SHP77 treated with DMSO at 0.1 percent for 48 hours (cell line): ENCODE results near the gene REL.
"Not testable (repeated sequence)": the region's sequence is repeated elsewhere in the genome, so short reads cannot be mapped to it uniquely, and the experiment has no call there.

Experiments
- DNase-seq: peaks from one replicate; lab custom pipeline; 2025; lab: John Stamatoyannopoulos, UW

REL gene

DNA sequence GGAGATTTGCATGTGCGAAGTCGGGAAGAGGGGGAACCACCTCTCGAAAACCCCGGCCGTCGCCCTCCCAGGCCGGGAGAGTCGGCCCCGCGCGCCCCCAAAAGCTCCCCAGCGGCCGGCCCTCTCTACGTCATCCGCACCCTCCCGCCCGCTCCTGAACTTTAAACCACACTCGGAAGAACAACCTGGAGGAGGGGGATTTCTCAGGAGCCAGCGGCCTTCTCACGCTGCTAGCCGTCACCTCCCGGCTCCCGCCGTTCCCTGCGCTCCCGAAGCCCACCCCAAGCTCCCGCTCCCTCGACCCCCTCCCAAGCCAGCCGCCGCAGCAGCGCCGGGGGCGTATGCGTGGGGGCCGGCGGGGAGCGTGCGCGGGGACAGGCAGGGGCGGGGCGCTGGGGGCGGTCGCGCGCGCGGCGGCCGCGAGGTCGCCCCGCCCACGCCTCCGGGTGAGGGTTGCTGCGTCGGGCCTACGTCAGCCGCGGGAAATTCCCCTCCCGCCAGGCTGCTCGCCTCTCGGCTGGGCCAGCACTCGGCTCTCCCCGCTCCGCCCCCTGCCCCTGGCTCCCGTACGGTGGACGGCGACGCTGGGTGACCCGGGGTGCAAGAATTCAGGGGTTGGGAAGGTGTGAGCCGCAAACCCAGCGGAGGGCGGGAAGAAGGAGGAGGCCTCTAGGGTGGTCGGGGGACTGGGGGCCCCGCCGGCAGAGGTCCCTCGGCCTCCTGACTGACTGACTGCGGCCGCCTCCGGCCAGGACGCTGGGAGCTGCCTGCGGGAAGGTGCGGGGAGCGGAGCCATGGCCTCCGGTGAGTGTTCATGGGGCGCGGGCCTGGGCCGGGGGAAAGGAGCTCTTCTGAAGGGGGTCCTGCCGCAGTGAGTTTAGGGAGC, at the start of gene REL:
Gene REL (plus strand): TSS at position 528 of the 886 bp plus-strand sequence. CDS start 267 bp downstream, at position 795.
- DNase-seq = peak; percentile 82

DNA sequence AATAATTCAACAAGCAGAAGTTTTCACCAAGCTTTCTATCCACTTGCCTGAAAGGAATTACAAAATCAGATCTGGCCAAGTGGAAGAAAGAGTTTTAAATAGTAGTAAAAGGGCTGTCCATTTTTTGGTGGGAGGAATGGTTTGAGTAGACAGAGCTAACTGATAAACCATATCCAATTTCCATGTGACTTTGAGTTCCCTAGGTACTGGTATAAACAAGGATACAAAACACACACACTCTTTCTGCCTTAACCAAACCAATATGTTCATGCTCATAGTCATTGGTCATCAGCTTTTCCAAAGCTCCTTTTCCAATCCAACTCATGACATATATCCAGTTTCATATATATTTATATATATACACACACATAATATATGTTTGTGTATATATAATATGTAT, 49.5 kb upstream of the REL start:
- DNase-seq = no peak

DNA sequence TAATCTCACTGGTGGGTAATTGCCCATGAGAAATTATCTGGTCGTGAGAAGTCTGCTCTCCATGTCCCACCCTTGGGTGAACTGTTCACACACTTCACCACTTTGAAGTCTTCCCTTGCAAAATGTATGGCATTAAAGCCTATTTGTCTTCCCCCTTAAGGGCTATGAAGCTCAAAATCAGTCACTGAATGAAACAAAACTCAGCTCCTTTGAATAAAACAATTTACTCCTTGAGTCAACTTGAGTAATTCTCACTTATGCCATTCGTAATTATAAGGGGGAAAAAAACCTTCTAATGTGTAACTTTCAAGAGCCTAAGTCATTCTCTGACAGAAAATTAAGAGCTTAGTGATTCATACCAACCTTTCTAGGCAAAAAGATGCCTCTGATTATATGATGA, 48.8 kb upstream of the REL start:
- no peak for DNase-seq

DNA sequence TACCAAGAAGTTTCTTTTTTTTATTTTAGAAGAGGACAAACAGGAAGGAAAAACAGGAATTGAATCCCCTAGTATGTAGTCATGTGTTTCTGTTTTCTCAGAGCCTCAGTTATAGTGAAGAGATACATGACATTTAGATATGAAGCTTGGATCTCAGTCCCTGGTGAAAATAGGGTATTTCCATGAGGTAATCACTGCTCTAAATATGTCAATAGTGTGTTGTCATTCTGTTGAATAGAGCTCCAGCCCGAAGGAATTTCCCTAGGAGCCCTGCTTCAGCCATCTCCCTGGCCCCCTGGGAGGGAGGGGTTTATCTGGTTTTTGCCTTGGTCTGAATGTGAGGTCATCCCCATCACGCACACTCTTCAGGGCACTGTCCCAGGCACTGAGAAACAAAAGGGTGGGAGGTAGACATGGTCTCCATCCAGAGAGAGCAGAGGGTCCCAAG, 47.1 kb upstream of the REL start:
- DNase-seq = no peak

DNA sequence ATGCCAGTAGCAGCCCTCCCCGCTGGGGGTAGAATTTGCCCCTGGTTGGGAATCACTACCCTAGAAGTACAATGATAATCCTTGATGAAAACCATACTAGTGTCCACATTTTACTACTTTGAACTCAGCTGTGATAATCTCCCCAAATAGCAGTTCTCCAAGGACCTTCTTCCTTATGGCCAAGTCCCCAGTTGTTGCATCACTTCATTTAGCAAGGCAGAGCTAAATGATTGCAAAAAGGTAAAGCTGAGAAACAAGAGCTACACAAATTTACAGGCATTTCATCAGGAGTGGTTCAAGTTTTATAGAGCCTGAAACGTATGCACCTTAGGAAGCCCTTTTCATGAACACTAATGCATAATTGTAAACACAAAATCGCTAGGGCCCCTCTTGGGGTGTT, 44.9 kb upstream of the REL start:
- no peak for DNase-seq

DNA sequence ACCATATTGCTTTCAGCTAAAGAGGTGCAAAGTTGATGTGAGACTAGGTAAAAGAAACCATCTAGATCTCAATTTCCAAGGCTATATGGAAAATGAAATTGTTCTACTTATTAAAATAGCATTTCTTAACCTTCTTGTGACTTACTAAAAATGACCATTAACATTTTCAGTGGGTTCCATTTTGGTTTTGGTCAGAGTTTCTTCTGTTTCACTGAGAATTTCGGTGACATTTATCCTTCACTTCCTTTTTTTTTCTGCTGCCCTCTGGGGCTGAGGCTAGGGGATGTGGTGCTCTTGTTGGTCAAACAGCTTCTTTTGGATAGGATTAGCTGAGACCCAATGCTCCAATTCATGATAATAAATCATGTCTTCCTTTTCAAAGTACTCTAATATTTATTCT, 44.3 kb upstream of the REL start:
- no peak for DNase-seq

DNA sequence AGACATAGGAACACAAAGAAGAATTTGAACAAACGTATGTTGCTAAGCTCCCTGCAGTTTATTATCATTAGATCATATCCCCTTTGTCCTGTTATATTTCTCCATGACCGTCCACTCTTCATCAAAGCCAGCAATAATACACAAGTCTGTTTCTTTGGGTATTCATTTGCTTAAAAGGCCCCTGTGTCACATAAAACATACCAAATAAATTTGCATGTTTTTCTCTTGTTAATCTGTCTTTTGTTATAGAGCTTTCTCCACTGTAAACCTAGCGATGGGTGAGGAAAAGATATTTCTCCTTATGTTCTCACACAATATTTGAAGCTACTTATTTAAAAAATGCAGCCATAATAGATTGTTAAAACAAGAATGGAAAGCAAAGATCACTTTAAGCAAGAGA, 42.9 kb upstream of the REL start:
- DNase-seq = no peak

DNA sequence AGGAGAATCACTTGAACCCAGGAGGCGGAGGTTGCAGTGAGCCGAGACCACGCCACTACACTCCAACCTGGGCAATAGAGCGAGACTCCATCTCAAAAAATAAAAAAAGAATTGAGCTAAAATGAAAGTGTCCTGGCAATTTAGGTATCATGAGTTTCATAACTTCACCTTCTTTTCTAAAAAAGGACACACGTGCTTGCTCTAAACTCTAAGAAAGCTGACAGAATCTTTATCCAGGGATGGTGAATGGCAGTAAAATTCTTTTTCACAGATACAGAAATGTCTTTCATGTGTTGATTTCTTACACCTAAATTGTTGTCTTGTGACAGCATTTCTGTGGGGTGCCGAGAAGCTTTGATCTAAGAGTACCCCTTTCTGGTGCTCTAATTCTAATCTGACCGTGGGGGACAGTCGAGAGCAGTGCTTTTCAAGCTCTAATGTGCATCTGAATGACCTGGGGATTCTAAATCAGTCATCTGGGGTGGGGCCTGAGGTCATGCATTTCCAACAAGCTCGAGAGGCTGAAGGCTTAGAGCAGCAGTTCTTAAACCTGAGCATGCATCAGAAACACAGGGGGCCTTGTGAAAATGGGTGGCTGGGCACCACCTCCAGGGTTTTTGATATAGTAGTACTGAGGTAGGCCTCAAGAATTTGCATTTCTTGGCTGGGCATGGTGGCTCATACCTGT, 42.1 kb upstream of the REL start:
- no peak for DNase-seq

DNA sequence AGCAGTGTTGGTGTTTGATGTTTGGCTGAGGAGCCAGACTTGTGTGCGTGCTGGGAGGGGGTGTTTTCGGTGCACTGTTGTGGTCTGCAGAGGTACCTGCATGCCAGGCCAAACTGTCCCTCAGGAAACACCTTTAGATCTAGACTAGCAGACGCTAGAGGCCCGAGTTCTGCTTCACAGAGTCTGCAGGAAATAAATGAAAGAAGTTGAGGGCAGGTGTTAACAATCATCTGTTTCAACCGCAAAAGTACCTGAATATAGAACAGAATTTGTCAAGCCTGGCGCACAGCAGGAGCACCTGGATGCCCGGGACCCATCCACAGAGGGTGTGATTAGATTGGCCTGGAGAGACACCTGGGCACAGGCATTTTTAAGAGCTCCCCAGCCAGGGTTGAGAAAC, 40.5 kb upstream of the REL start:
- no peak for DNase-seq

DNA sequence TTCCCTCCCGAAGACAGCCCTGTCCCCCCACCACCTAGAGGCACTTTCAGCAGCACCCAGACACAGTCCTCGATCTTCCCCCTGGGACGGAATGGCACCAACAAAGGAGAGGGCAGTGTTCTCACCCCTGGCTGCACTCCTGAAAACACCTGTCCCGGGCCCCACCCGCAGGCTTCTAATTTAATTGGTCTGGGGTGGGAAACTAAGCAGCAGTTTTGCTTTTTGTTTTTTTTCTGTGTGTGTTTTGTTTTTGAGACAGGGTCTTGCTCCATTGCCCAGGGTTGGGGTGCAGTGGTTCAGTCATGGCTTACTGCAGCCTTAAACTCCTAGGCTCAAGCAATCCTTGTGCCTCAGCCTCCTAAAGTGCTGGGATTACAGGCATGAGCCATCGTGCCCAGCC, 38.4 kb upstream of the REL start:
- DNase-seq = no peak

DNA sequence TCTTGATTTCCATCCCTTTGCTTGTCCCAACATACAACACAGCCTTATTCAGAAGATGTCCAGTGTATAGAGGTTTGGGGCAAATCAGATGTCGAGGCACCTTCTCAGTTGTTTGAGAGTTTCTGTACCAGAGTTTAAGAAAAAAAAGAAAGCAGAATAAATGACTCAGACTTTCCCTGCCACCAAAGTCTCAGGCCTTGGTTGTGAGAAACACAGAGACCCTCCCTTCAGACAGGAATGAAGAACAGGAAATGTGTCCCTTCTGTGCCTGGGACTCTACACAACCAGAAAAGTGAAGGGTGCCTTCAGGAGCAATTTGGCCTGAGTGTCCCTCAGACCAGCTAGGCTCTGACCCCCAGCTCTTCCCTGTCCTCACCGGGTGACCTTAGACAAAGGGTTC, 37.3 kb upstream of the REL start:
- no peak for DNase-seq

DNA sequence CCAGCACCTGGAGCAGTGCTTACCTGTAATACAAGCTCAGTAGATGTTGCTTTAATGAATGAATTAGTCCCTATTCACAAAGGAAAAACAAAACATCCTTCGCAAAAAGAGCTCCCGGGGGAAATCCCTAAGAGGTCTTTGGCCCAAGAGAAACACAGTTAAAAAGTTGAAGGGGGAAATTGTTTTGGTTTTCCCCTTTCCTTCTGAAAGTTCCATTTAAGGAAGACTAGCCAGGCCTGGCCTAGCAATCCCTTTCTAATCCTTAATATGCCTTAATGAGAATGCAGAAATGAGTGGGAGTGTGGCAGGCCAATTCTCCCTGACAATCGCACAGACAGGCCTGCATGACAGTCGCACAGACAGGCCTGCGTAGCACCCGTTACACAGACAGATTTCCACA, 33.5 kb upstream of the REL start:
- no peak for DNase-seq

DNA sequence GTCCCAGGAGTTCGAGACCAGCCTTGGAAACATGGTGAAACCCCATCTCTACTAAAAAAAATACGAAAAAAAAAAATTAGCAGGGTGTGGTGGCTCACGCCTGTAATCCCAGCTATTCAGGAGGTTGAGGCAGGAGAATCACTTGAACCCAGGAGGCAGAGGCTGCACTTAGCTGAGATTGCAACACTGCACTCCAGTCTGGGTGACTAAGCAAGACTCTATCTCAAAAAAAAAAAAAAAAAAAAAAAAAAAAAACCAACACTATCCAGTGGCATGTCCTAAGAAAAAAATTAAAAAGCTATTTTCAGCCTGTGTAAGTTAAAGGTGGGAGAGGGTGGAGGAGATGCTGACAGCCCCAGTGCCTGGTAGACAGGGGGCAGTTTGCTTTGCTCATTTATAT, 32.2 kb upstream of the REL start:
- no peak for DNase-seq

DNA sequence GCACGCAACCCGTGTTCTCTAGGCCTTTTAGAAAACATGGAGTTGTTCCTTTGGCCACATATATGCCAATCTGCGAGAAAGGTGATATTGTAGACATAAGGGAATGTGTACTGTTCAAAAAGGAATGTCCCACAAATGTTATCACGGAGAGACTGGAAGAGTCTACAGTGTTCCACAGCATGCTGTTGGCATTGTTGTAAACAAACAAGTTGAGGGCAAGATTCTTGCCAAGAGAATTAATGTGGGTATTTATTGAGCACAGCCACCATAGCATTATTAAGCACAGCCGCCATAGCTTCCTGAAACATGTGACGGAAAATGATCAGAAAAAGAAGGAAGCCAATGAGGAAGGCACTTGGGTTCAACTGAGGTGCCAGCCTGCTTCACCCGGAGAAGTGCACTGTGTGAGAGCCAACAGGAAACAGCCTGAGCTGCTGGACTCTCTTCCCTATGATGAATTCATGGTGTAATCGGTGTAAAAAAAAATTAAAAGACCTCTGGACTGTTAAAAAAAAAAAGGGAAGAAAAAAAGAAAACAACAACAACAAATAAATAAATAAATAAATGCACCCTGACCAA, 29.0 kb upstream of the REL start:
- no peak for DNase-seq

DNA sequence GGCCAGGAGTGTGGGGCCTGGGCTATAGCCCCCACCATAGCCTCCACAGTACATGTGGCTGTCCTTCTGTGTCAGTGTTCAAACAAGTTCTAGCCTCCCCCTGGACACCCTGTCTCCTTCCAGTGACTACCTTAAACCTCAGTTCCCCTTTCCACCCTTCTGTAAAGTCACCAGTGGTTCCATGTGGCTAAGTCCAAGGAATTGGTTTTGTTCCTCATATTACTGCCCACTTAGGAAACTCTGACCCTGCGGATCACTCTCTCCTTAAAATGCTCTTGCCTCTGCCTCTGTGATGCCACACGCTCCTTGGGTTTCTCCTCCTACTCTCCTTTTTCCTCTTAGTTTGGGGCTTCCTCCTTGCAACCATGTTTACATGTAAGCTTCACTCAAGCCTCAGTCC, 27.8 kb upstream of the REL start:
- DNase-seq = no peak

DNA sequence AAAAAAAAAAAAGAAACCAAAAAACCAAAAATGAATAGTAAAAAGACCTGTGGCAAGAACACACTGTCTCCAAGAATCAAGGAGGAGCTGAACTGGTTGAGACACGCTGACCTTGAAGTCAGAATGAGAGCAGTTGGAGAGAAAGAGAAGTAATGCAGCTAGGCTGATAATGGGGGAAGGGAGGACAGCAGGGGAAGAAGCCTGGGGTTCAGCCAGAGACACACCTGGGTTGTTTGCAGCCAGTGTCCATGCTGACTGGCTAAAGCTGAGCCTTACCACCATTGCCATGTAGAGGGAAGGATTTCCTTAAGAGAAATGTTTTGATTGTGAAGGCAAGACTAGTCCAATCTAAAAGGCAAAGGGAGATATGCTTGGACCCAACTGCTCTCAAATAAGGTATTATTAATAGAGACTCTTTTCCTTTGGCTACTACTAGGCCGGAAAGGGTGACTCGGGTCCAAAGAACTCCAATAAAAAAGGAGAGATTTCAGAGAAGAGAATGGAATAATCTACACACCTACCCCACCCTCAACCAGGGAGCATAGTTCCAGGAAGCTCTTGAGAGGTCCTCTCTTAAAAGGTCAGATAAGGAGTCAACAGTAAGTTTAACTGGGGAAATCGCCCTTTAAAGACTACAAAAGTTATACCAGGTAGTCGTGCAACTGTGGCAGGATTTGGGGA, 25.2 kb upstream of the REL start:
- DNase-seq = no peak

DNA sequence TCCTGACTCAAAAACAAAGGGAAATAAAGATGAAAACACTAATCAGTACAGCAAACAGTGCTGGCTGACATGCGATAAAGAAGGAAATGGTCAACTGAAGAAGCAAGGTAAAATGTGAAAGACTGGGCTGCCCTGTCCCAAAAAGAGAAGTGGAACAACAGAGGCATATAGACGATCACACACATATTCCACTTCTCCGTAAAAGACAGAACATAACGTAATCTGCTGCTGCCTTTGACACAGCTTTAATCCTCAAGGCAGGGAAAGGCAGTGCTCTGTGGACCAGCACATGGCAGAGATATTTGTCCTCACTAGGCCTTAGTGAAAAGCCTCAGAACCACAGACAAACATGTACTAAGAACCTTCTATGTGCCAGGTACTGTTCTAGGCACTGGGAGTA, 24.3 kb upstream of the REL start:
- no peak for DNase-seq

DNA sequence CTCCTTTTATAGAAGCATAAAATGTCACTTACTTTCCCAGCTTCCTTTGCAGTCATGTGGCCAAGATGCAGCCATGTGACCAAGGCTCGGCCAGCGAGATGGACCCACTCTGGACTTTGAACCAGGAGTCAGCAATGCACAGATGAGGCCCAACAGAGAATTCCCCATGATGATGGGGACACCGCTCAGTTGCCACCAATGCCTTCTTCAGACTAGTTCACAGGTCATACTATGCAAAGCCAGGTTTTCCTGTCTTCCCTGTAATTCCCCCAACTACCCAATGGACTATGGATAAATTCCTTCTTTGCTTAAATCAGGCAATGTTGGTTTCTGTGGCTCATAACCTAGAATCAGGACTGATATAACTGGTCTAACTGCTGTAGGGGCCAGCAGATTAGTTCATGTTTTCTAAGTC, 22.5 kb upstream of the REL start:
- DNase-seq = no peak

DNA sequence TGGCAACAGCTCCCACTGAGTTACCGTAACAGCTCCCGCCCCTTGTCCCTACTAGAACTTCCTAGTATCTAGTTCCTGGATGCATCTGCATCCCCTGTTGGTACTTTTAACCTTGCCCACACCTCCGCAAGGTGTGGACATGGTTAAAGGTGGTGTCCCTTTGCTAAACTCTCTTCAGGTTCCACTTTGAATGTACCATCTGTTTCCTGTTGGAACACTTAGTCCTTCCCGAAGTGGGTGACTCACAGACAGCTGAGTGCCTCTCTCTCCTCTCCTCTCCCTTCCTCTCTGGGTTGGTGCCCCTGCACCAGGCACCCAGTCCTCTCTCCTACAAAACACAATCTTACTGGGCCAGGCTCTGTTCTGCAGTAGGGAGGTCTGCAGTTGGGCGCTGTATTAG, 19.6 kb upstream of the REL start:
- peak; percentile 39 for DNase-seq

DNA sequence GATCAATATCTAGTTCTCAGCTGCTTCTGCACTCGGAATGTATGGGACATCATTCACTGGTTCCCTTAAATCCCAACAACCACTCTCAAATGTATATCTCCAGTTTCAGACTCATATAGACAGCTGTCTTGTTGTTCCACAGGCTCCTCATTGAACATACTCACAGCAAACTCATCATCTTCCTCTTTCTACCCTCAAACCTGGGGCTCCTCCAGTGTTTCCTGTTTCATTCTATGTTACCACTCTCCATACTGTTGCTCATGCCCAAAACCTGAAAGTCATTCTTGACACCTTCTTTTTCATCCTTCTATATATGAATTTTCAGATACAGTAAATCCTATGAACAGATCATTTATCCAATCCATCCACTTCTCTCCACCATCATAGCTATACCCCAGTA, 18.7 kb upstream of the REL start:
- DNase-seq = no peak

DNA sequence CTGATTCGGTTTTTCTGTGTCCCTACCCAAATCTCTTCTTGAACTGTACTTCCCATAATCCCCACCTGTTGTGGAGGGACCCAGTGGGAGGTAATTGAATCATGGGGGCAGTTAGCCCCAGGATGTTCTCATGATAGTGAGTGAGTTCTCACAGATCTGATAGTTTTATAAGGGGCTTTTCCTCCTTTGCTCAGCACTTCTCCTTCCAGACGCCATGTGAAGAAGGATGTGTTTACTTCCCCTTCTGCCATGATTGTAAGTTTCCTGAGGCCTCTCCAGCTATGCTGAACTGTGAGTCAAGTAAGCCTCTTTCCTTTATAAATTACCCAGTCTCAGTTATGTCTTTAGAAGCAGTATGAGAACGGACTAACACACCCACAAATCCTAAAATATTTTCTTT, 16.0 kb upstream of the REL start:
- DNase-seq = not testable (repeated sequence)

DNA sequence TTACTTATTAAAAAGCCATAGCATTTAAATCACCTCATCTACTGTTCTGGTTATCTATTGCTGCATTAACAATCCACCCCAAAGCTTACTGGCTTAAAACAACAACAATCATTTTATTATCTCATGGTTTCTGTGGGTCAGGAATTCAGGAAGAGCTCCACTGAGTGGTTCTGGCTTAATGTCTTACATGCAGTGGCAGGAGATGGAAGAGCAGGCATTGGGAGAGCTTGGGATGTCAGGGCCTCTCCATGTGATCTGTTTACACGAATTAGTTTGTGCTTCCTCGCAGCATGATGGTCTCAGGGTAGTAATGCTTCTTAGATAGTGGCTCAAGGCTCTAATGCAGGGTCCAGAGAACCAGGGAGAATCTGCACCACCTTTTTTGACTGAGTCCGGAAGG, 14.4 kb upstream of the REL start:
- DNase-seq = no peak

DNA sequence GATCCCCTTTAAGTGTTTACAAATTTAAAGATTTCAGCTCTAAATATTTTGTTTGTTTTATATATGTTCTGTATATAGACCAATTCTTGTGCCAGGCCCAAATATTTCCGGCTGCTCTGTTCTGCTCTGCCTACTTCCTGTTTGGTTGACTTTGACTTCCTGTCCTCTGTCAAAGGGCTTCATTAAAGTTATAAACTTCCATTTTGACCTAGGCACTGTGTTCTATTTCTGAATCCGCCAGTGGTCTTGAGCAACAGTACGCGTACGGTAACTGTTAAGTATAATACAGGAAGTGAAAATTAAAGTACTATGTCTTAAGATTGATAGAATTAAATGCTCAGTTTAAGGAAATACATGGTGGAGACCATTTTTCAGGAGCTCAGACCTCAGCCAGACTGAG, 13.5 kb upstream of the REL start:
- no peak for DNase-seq
